GM19099 (cell line): ENCODE data around the gene INSR.

Experiments
- POLR2A ChIP-seq: IDR thresholded peaks from 3 replicates; pipeline ENCODE4 v1.6.1; 2011; ENCODE audit warnings: low read depth; ENCODE audit not compliant: insufficient read length; ENCODE audit errors: extremely low read depth

INSR gene

GRCh38 chr19:7250951-7251350 lies 43.3 kb downstream of the INSR start:
- TF ChIP-seq POLR2A, result no peak

DNA sequence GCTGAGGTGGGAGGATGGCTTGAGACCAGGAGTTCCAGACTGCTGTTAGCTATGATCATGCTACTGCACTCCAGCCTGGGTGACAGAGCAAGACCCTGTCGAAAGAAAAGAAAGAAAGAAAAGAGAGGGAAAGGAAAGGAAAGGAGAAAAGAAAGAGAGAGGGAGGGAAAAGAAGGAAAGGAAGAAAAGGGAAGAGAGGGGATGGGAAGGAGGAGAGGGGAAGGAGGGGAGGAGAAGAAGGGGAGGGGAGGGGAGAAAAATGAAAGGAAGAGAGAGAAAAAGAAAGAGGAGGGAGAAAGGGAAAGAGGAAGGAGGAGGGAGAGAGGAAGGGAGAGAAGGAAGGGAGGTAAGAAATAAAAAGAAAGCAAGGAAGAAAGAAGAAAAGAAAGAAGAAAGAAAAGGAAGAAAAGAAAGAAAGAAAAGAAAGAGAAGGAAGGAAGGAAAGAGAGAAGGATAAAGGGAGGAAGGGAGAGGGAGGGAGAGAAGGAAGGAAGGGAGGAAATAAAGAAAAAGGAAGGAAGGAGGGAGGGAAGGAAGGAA lies 44.1 kb downstream of the INSR start:
- TF ChIP-seq POLR2A, result no peak

- no peak for TF ChIP-seq POLR2A
Observed at GRCh38 chr19:7247155-7247554, 47.1 kb downstream of the INSR start.

DNA sequence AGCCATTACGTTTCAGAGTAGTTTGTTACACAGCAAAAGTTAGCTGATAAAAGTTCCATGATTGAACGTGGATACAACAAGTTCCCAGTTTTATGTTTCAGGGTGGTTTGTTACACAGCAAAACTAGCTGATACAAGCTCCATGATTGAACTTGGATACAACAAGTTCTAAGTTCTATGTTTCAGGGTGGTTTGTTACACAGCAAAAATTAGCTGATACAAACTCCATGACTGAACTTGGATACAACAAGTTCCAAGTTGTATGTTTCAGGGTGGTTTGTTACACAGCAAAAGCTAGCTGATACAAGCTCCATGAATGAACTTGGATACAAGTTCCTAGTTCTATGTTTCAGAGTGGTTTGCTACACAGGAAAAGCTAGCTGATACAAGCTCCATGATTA lies 47.6 kb downstream of the INSR start:
- no peak for TF ChIP-seq POLR2A

GRCh38 chr19:7242601-7243258 lies 51.5 kb downstream of the INSR start:
- TF ChIP-seq POLR2A, result no peak

DNA sequence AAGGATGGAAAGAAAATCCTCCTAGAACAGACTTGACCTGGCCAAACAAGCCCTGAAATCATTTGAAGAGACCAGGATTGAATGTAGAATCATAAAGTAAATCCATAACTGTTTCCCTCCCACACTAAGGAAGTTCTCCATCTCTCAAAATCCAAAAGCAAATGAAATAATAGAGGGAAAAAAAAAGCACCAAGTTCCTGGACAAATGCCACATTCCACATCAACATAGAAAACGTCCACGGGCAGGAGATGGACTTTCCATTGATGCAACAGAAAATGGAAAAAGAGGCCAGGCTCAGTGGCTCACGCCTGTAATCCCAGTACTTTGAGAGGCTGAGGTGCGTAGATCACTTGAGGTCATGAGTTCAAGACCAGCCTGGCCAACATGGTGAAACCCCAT lies 56.2 kb downstream of the INSR start:
- no peak for TF ChIP-seq POLR2A

GRCh38 chr19:7236153-7236552 lies 58.1 kb downstream of the INSR start:
- no peak for TF ChIP-seq POLR2A

DNA sequence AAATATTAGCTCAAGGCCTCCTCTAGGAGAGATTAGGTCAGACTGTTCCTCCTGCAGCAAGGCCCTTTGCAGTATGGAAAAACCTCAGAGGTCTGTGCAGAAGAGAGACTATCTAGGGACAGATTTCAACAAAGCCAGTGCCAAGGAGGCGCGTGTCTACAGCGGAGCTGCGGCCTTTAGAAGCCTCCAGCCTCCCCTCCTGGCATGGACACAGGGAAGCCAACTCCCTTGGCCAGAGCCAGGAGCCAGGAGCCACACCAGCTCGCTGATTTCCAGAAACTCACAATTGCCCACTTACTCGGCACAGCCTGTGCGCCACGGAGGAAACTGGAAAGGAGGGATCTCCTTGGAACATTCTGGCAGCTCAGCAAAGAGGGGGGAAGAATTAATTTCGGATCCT lies 63.4 kb downstream of the INSR start:
- TF ChIP-seq POLR2A, result no peak

DNA sequence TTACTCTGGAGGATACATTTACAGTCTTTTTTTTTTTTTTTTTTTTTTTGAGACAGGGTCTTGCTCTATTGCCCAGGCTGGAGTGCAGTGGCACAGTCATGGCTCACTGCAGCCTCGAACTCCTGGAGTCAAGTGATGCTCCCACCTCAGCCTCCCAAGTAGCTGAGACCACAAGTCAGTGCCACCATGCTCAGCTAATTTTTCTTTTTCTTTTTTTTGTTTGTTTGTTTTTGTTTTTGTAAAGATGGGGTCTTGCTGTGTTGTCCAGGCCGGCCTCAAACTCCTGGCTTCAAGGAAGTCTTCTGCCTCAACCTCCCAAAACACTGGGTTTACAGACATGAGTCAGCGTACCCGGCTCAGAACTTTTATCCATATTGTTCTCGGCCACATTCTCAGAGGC lies 64.5 kb downstream of the INSR start:
- no peak for TF ChIP-seq POLR2A

DNA sequence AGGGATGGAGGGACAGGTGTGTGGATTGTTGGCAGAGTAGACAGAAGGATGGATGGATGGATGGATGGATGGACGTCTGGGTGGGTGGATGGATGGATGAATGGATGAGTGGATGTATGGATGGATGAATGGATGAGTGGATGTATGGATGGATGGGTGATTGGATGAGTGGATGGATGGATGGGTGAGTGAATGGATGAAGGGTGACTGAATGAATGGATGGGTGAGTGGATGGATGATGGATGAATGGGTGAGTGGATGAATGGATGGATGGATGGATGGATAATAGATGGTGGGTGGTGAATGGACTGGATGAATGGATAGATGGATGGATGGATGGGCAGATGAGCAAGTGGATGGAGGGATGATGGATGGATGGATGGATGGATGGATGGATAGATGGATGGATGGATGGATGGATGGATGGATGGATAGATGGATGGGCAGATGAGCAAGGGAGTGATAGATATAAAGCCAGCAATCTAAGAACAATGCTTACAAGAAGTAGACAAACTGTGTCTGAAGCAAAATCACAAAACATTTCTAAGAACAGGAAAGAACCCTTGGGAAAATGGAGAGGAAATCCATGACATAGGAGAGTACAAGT lies 65.2 kb downstream of the INSR start:
- TF ChIP-seq POLR2A, result no peak

GRCh38 chr19:7227735-7228134 lies 66.5 kb downstream of the INSR start:
- TF ChIP-seq POLR2A, result no peak

- TF ChIP-seq POLR2A, result no peak
Observed at GRCh38 chr19:7226739-7227138, 67.5 kb downstream of the INSR start.

GRCh38 chr19:7225741-7226140 lies 68.5 kb downstream of the INSR start:
- TF ChIP-seq POLR2A, result no peak

- no peak for TF ChIP-seq POLR2A
Observed at GRCh38 chr19:7224995-7225394, 69.2 kb downstream of the INSR start.

GRCh38 chr19:7224209-7224686 lies 70.0 kb downstream of the INSR start:
- no peak for TF ChIP-seq POLR2A

DNA sequence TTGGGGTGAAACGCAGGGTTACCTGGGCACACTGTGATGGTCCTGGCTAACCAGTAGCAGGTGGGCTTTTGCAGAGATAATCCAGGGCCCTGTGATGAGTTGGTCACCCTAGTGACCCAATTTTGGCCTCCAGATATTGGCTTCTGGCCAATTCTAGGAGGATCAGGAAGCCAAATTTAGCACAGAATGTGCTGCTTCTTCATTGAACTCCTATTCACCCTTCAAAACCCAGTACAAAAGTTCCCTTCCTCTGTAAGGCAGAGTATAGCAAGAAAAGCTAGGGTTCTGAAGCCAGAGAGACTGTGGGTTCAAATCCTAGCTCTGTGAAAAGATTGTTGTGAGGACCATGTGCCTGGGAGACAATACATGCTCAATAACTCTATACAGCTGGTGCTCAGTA lies 70.8 kb downstream of the INSR start:
- no peak for TF ChIP-seq POLR2A

- TF ChIP-seq POLR2A, result no peak
Observed at GRCh38 chr19:7219056-7219455, 75.2 kb downstream of the INSR start.

GRCh38 chr19:7217861-7218260 lies 76.4 kb downstream of the INSR start:
- no peak for TF ChIP-seq POLR2A
